ENCODE results near the gene OSGEP.
A peak's percentile ranks its signal among the peaks of the same experiment; 100 is the strongest.

Gene OSGEP

GRCh38 chr14:20412411-20412810 is 42.2 kb downstream of the OSGEP start:
- Histone ChIP-seq H3K4me3 (ENCODE audit: low read depth, low read length) (peak overlapping the region; percentile 87), H3K36me3 (peaks cover 9% of the 10 kb centered on the region), H3K9me3 (ENCODE audit: severe bottlenecking) (no peaks in the 10 kb centered on the region), H3K27ac (no peak overlapping the region; the same call in 1 of the 2 replicates), H3K27me3 (ENCODE audit: insufficient read depth, low read depth, severe bottlenecking) (no peaks in the 10 kb centered on the region)
- no peak for TF ChIP-seq CTCF (IDR thresholded peaks at IDR 0.05; ENCODE audit: low read depth, low read length)
- DNase-seq, result no peak

GRCh38 chr14:20409226-20409625 is 45.4 kb downstream of the OSGEP start:
- Histone ChIP-seq H3K27ac (no peak overlapping the region), H3K4me3 (ENCODE audit: low read depth, low read length) (no peak overlapping the region), H3K36me3 (peaks cover 28% of the 10 kb centered on the region), H3K27me3 (ENCODE audit: insufficient read depth, low read depth, severe bottlenecking) (no peaks in the 10 kb centered on the region), H3K9me3 (ENCODE audit: severe bottlenecking) (no peaks in the 10 kb centered on the region)
- no peak for DNase-seq
- TF ChIP-seq CTCF (IDR thresholded peaks at IDR 0.05; ENCODE audit: low read depth, low read length), result no peak

GRCh38 chr14:20403521-20403920 is 51.1 kb downstream of the OSGEP start:
- H3K36me3 ChIP-seq, result peaks cover 44% of the 10 kb centered on the region

GRCh38 chr14:20400965-20401593 is 53.5 kb downstream of the OSGEP start:
- no peak for DNase-seq
- Histone ChIP-seq H3K36me3 (peaks cover 33% of the 10 kb centered on the region), H3K27me3 (ENCODE audit: insufficient read depth, low read depth, severe bottlenecking) (no peaks in the 10 kb centered on the region), H3K4me3 (ENCODE audit: low read depth, low read length) (no peak overlapping the region), H3K27ac (no peak overlapping the region), H3K9me3 (ENCODE audit: severe bottlenecking) (no peaks in the 10 kb centered on the region)
- TF ChIP-seq CTCF (IDR thresholded peaks at IDR 0.05; ENCODE audit: low read depth, low read length), result no peak

More at GRCh38 chr14:20403521-20403920, 51.1 kb downstream of the OSGEP start:
- Histone ChIP-seq H3K4me3 (ENCODE audit: low read depth, low read length) (no peak overlapping the region), H3K9me3 (ENCODE audit: severe bottlenecking) (no peaks in the 10 kb centered on the region), H3K27me3 (ENCODE audit: insufficient read depth, low read depth, severe bottlenecking) (no peaks in the 10 kb centered on the region), H3K27ac (no peak overlapping the region)
- TF ChIP-seq CTCF (IDR thresholded peaks at IDR 0.05; ENCODE audit: low read depth, low read length), result no peak
- DNase-seq, result no peak

- no peak for DNase-seq
- H3K9me3 ChIP-seq (ENCODE audit: severe bottlenecking), result no peaks in the 10 kb centered on the region
- no peak overlapping the region for H3K4me3 ChIP-seq (ENCODE audit: low read depth, low read length)
- no peak for TF ChIP-seq CTCF (IDR thresholded peaks at IDR 0.05; ENCODE audit: low read depth, low read length)
- H3K27me3 ChIP-seq (ENCODE audit: insufficient read depth, low read depth, severe bottlenecking), result no peaks in the 10 kb centered on the region
- peaks cover 36% of the 10 kb centered on the region for H3K36me3 ChIP-seq
- H3K27ac ChIP-seq, result no peak overlapping the region
Measured at GRCh38 chr14:20400589-20400964, 54.0 kb downstream of the OSGEP start.

GRCh38 chr14:20397511-20397910 is 57.1 kb downstream of the OSGEP start:
- TF ChIP-seq CTCF (IDR thresholded peaks at IDR 0.05; ENCODE audit: low read depth, low read length), result no peak
- Histone ChIP-seq H3K9me3 (ENCODE audit: severe bottlenecking) (no peaks in the 10 kb centered on the region), H3K27me3 (ENCODE audit: insufficient read depth, low read depth, severe bottlenecking) (no peaks in the 10 kb centered on the region), H3K36me3 (peaks cover 39% of the 10 kb centered on the region), H3K27ac (no peak overlapping the region), H3K4me3 (ENCODE audit: low read depth, low read length) (no peak overlapping the region)
- DNase-seq, result no peak
